Kidney epithelial cell (primary cell): ENCODE data around the gene ID1. TPM values are rescaled to one million over a fixed set of nuclear protein-coding genes. Genes with fewer than 3 reads are reported as not detected.
"Not testable (repeated sequence)": the region's sequence is repeated elsewhere in the genome, so short reads cannot be mapped to it uniquely, and the experiment has no call there.

Experiments used
- DNase-seq: peaks from one replicate; pipeline ENCODE4 v3.0.0-alpha.2; 2010; ENCODE audit warnings: low read depth
- H3K27me3 ChIP-seq: 2 replicates; pipeline ENCODE4 v1.6.0; 2011; ENCODE audit warnings: low read length; ENCODE audit not compliant: control insufficient read depth, insufficient read depth
- H3K36me3 ChIP-seq: 2 replicates; pipeline ENCODE4 v1.5.1; 2011; ENCODE audit warnings: low read length; ENCODE audit not compliant: control insufficient read depth, insufficient read depth
- H3K4me3 ChIP-seq: 2 replicates; pipeline ENCODE4 v1.5.1; 2011; ENCODE audit warnings: low read depth, mild to moderate bottlenecking, control low read depth, low read length
- CTCF ChIP-seq: IDR thresholded peaks from 2 replicates; pipeline ENCODE4 v1.5.1; 2011; ENCODE audit warnings: mild to moderate bottlenecking, moderate library complexity, low read length, control low read depth, inconsistent platforms; ENCODE audit not compliant: insufficient read depth, poor library complexity, severe bottlenecking
- total RNA-seq: library from RNA; depleted of rRNA; stranded (reverse); fragments of >200 nt; gene quantifications from 2 replicates; pipeline ENCODE4 v1.2.3, GENCODE V29; 2015

ID1 gene
- total RNA-seq, 1 donor from 2014 or later, result 27.5 TPM

DNA sequence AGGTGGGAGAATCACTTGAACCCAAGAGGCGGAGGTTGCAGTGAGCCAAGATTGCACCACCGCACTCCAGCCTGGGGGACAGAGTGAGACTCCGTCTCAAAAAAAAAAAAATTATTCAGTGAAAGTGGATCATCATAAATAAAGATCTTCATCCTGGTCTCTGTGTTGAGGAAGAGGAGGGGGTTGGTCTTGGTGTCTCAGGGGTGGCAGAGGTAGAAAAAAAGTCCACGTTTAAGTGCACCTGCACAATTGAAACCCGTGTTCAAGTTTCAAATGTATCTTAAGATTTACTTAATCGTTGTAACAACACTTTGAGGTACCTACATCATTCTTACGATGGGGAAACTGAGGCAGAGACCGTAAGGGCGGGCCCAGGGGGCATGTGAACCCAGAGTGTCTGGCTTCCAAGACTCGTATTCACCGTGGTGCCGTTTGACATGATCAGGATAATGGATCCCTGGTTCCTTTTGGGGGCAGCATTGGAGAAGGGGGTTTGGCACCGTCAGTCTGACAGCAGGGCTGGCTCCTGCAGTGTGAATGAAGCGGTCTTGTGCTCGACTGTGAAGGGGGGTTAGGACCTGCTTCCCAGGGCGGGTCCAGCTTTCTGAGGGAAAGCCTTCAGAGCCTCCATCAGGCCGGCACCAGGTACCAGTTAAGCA, 32.9 kb upstream of the ID1 start:
- H3K27me3 ChIP-seq, result no peaks in the 10 kb centered on the region
- TF ChIP-seq CTCF, result no peak
- H3K4me3 ChIP-seq, result no peak overlapping the region
- no peak for DNase-seq
- peaks cover 2% of the 10 kb centered on the region for H3K36me3 ChIP-seq

- DNase-seq, result peak; percentile 87
- Histone ChIP-seq H3K36me3 (peaks cover 2% of the 10 kb centered on the region), H3K4me3 (peak overlapping the region; percentile 33), H3K27me3 (no peaks in the 10 kb centered on the region)
- no peak for TF ChIP-seq CTCF
Measured at GRCh38 chr20:31572701-31573554, 32.2 kb upstream of the ID1 start.

- Histone ChIP-seq H3K27me3 (no peaks in the 10 kb centered on the region), H3K4me3 (peak overlapping the region; percentile 33), H3K36me3 (peaks cover 2% of the 10 kb centered on the region)
- no peak for TF ChIP-seq CTCF
- no peak for DNase-seq
Measured at GRCh38 chr20:31573555-31574321, 31.4 kb upstream of the ID1 start.

DNA sequence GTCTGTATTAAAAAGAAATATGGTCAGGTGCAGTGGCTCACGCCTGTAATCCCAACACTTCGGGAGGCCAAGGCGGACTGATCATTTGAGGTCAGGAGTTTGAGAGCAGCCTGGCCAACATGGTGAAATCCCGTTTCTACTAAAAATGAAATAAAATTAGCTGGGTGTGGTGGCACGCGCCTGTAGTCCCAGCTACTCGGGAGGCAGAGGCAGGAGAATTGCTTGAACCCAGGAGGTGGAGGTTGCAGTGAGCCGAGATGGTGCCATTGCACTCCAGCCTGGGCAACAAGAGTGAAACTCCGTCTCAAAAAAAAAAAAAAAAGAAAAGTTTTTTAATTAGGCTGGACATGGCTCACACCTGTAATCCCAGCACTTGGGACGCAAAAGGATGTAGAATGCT, 30.1 kb upstream of the ID1 start:
- not testable (repeated sequence) for H3K4me3 ChIP-seq, DNase-seq, H3K36me3 ChIP-seq, H3K27me3 ChIP-seq

GRCh38 chr20:31576751-31577150, 28.3 kb upstream of the ID1 start:
- no peak overlapping the region for H3K4me3 ChIP-seq
- no peaks in the 10 kb centered on the region for H3K27me3 ChIP-seq
- no peak for TF ChIP-seq CTCF
- H3K36me3 ChIP-seq, result no peaks in the 10 kb centered on the region
- DNase-seq, result no peak

DNA sequence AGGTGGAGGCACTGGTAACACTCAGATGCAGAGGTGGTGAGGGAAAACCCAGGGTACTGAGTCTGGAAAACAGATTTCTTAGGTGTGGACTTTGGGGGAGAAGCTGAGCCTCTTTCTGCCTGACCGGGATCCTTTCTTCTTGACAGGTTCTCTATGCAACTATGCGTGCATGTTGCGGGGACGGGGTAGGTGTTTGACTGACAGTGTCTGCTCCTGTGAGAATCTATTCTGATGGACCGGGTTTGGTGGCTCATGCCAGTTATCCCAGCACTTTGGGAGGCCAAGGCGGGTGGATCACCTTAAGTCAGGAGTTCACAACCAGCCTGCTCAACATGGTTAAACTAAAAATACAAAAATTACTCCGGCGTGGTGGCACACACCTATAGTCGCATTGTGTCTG, 27.9 kb upstream of the ID1 start:
- no peak for DNase-seq
- TF ChIP-seq CTCF, result no peak
- no peaks in the 10 kb centered on the region for H3K27me3 ChIP-seq
- H3K36me3 ChIP-seq, result no peaks in the 10 kb centered on the region
- no peak overlapping the region for H3K4me3 ChIP-seq
